PC-3 (cell line): ENCODE results near the gene EXOSC5.

Experiments used
- EZH2 ChIP-seq: fragments of 300-600 bp; sonication (generic); IDR thresholded peaks from one replicate; pipeline ENCODE4 v1.6.1; 2017; ENCODE audit warnings: antibody characterized with exemption, mild to moderate bottlenecking, low read length; ENCODE audit not compliant: unreplicated experiment
- TF ChIP-seq, protein P1 (sequence below): fragments of 300-600 bp; sonication (generic); conservative IDR thresholded peaks from 2 replicates; pipeline ENCODE4 v1.5.1; 2017; ENCODE audit warnings: antibody characterized with exemption, low read depth, mild to moderate bottlenecking, low read length

DNA sequence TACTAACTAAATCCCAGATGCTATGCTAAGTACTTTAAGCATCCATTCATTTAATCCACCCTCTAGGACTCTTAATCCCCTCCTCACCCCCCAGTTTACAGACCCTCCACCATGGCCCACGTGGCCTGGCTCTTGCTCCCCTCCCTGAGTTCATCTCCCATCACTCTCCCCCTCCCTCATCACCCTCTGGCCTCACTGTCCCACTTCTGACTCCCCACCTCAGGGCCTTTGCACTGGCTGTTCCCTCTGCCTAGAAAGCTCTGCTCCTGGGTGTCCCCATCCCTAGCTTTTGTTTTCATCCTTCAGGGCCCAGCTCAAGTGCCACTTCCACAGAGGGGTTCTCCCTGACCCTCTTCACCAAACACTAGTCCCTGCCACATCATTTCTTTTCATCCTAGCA is 37.4 kb downstream of the EXOSC5 start:
- TF ChIP-seq EZH2, result no peak
- TF ChIP-seq, protein P1, sequence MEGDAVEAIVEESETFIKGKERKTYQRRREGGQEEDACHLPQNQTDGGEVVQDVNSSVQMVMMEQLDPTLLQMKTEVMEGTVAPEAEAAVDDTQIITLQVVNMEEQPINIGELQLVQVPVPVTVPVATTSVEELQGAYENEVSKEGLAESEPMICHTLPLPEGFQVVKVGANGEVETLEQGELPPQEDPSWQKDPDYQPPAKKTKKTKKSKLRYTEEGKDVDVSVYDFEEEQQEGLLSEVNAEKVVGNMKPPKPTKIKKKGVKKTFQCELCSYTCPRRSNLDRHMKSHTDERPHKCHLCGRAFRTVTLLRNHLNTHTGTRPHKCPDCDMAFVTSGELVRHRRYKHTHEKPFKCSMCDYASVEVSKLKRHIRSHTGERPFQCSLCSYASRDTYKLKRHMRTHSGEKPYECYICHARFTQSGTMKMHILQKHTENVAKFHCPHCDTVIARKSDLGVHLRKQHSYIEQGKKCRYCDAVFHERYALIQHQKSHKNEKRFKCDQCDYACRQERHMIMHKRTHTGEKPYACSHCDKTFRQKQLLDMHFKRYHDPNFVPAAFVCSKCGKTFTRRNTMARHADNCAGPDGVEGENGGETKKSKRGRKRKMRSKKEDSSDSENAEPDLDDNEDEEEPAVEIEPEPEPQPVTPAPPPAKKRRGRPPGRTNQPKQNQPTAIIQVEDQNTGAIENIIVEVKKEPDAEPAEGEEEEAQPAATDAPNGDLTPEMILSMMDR, result no peak
